GM12878 (cell line): ENCODE results near the gene NT5C2. TPM values are rescaled to one million over a fixed set of nuclear protein-coding genes. Genes with fewer than 3 reads are reported as not detected.
A peak's percentile ranks its signal among the peaks of the same experiment; 100 is the strongest.

Experiments used
- ATAC-seq: fragments of 200-7000 bp; cut with Tn5 transposase; 3 replicates; pipeline ENCODE4 v1.9.1; 2020; ENCODE audit warnings: mild to moderate bottlenecking, moderate library complexity
- BruUV-seq: library from RNA; stranded (reverse); fragments of 400-500 nt; replicated peaks from 2 replicates; lab custom pipeline; 2021; lab: Mats Ljungman, UMichigan
- CTCF ChIA-PET: fragments of 300-600 bp; sonication (Branson Sonifier 250); formaldehyde crosslinking; extraction: SDS; loops from one replicate; lab custom pipeline; 2021; ENCODE audit warnings: inconsistent platforms; lab: Yijun Ruan, JAX
- POLR2A ChIA-PET: fragments of 350-600 bp; formaldehyde crosslinking; extraction: SDS; loops from one replicate; lab custom pipeline; 2021; ENCODE audit warnings: inconsistent platforms; lab: Charles Lee
- RAD21 ChIA-PET: fragments of 300-600 bp; sonication (Branson Sonifier 250); formaldehyde crosslinking; loops from one replicate; lab custom pipeline; 2023; ENCODE audit warnings: antibody characterized with exemption; ENCODE audit not compliant: unreplicated experiment; lab: Charles Lee
- SMC1A ChIA-PET: fragments of 300-600 bp; sonication (Branson Sonifier 250); formaldehyde crosslinking; loops from one replicate; lab custom pipeline; 2023; ENCODE audit not compliant: unreplicated experiment, uncharacterized antibody; lab: Charles Lee
- DNase-seq: peaks from one replicate; pipeline ENCODE4 v3.0.0-alpha.2; 2011; ENCODE audit warnings: low read depth, low spot score
- FAIRE-seq: peaks from 3 replicates; lab custom pipeline; 2011; peaks lifted over from hg19 to GRCh38; lab: Jason Lieb, UNC
- H2AFZ ChIP-seq: 2 replicates; pipeline ENCODE4 v1.6.0; 2011; ENCODE audit warnings: low read depth, low read length, control low read depth; ENCODE audit not compliant: control insufficient read depth
- H3K27ac ChIP-seq: 2 replicates; pipeline ENCODE4 v1.5.1; 2011; ENCODE audit warnings: control low read depth; ENCODE audit not compliant: control insufficient read depth, insufficient read depth
- H3K27me3 ChIP-seq, 2 experiments: replicated peaks in 1 of 2; 2 replicates each; pipeline versions ENCODE4 v1.6.0 to v1.6.1; 2011; ENCODE audit warnings: low read length in 1 of 2; ENCODE audit not compliant: control insufficient read depth in 2 of 2, insufficient read depth in 2 of 2
- H3K36me3 ChIP-seq, 2 experiments: 2 replicates each; pipeline ENCODE4 v1.5.1; 2011; ENCODE audit warnings: low read length in 1 of 2; ENCODE audit not compliant: control insufficient read depth in 2 of 2, insufficient read depth in 2 of 2
- H3K4me1 ChIP-seq: 2 replicates; pipeline ENCODE4 v1.6.1; 2011; ENCODE audit warnings: mild to moderate bottlenecking, low read length, moderate library complexity, mixed read lengths; ENCODE audit not compliant: control insufficient read depth, insufficient read depth
- H3K4me2 ChIP-seq: 2 replicates; pipeline ENCODE4 v1.6.0; 2011; ENCODE audit warnings: control low read depth; ENCODE audit not compliant: control insufficient read depth, insufficient read depth
- H3K4me3 ChIP-seq: fragments of 200-600 bp; sonication (generic); 2 replicates; pipeline ENCODE4 v1.5.1; 2016
- H3K79me2 ChIP-seq: 2 replicates; pipeline ENCODE4 v1.6.0; 2011; ENCODE audit warnings: low read length; ENCODE audit not compliant: control insufficient read depth, insufficient read depth
- H3K9ac ChIP-seq: 2 replicates; pipeline ENCODE4 v1.8.0; 2011; ENCODE audit warnings: low read length, control low read depth, mixed read lengths; ENCODE audit not compliant: control insufficient read depth, insufficient read depth
- H3K9me3 ChIP-seq: replicated peaks from 3 replicates; pipeline ENCODE4 v1.5.1; 2011; ENCODE audit warnings: mild to moderate bottlenecking, low read length; ENCODE audit not compliant: control insufficient read depth, insufficient read depth
- H4K20me1 ChIP-seq: 2 replicates; pipeline ENCODE4 v1.6.0; 2011; ENCODE audit not compliant: control insufficient read depth, insufficient read depth
- CTCF ChIP-seq, 3 experiments: IDR thresholded peaks in 2 of 3; conservative IDR thresholded peaks in 1 of 3; 2 replicates each; pipeline ENCODE4 v1.5.1; 2011; ENCODE audit warnings: low read depth in 3 of 3, low read length in 3 of 3, mild to moderate bottlenecking in 3 of 3, control low read depth in 2 of 3, moderate library complexity in 2 of 3, inconsistent platforms in 1 of 3, mixed read lengths in 1 of 3; ENCODE audit not compliant: control insufficient read depth in 2 of 3, insufficient read depth in 1 of 3; ENCODE audit errors: extremely low read depth in 1 of 3
- E2F8 ChIP-seq: fragments of 450-650 bp; IDR thresholded peaks from 2 replicates; pipeline ENCODE4 v1.6.1; 2018; ENCODE audit warnings: mild to moderate bottlenecking, low read depth, moderate library complexity; ENCODE audit not compliant: partially characterized antibody
- IKZF2 ChIP-seq, 2 experiments: fragments of 450-650 bp; IDR thresholded peaks; 2 replicates each; pipeline ENCODE4 v1.6.1; 2017; ENCODE audit warnings: mild to moderate bottlenecking in 2 of 2, moderate library complexity in 2 of 2
- IRF3 ChIP-seq: fragments of 450-650 bp; IDR thresholded peaks from 2 replicates; pipeline ENCODE4 v1.6.1; 2014; ENCODE audit warnings: mild to moderate bottlenecking
- RUNX3 ChIP-seq: IDR thresholded peaks from 2 replicates; pipeline ENCODE4 v1.6.1; 2012; ENCODE audit warnings: low read length, inconsistent platforms
- TBL1XR1 ChIP-seq: IDR thresholded peaks from 2 replicates; pipeline ENCODE4 v1.6.1; 2012; ENCODE audit warnings: low read depth, low read length, improper control_type of control experiment
- WGBS: methylation state at CpG from one replicate; pipeline ENCODE4 v1.1.6; 2016; ENCODE audit warnings: low lambda C conversion rate; ENCODE audit not compliant: insufficient replicate concordance, insufficient coverage; ENCODE audit errors: missing lambda C conversion rate; 5-methylcytosine and 5-hydroxymethylcytosine counted together
- in situ Hi-C: fragments of 300-500 bp; cut with MboI; formaldehyde crosslinking; loops from 9 replicates; pipeline ENCODE4 v1.14.3; 2018; ENCODE audit warnings: mixed read lengths
- intact Hi-C: fragments of 100-400 bp; cut with micrococcal nuclease; formaldehyde crosslinking; loops from one replicate; pipeline ENCODE4 v1.14.2; 2022; ENCODE audit not compliant: unreplicated experiment
- polyA plus RNA-seq, 11 experiments: library from polyadenylated mRNA; depleted of rRNA in 4 of 11; unstranded in 6 of 11; stranded (reverse) in 5 of 11; fragments of >200 nt; fragmentation: Nextera tagmentation in 4 of 11; fragmentation: Illumina TruSeq in 1 of 11; extraction: Ambion mirVana in 4 of 11; extraction: Trizol in 1 of 11; gene quantifications; 1 replicate in 1 of 11; 2 replicates in 10 of 11; pipeline versions ENCODE4 v1.2.1 to v1.2.3, GENCODE V29; 2011 to 2016; ENCODE audit warnings: inconsistent platforms in 2 of 11, missing spikeins in 2 of 11, low read depth in 1 of 11
- total RNA-seq, 4 experiments: library from RNA; depleted of rRNA in 3 of 4; stranded (reverse); fragments of >200 nt in 3 of 4; fragmentation: Illumina TruSeq in 1 of 4; extraction: Trizol in 1 of 4; gene quantifications; 2 replicates each; pipeline versions ENCODE4 v1.2.1 to v1.2.3, GENCODE V29; 2013 to 2021

Gene NT5C2
- total and polyA plus RNA-seq, 10 of the 15 experiments (the other 5 are each of a cell fraction or from before 2014, with no cell fraction given), result 15.8 to 70.1 (median 56.0) TPM

GRCh38 chr10:103044942-103045489 lies 148.1 kb downstream of the NT5C2 start (continued):
- no peak for TF ChIP-seq E2F8
- TF ChIP-seq RUNX3, result no peak
- TF ChIP-seq, all 136 proteins: peak for 0

- Histone ChIP-seq H3K27ac (no peak overlapping the region), H4K20me1 (no peaks in the 10 kb centered on the region), H3K27me3 (no peaks in the 10 kb centered on the region), H3K4me2 (no peak overlapping the region), H3K36me3 (no peaks in the 10 kb centered on the region), H2AFZ (no peak overlapping the region), H3K9ac (no peak overlapping the region), H3K9me3 (no peaks in the 10 kb centered on the region), H3K4me1 (no peaks in the 10 kb centered on the region), H3K79me2 (no peaks in the 10 kb centered on the region), H3K4me3 (no peak overlapping the region)
- BruUV-seq, result no TSS peak
- ChIA-PET RAD21 (no interaction called here), POLR2A (no interaction called here), SMC1A (no interaction called here), CTCF (no interaction called here)
- in situ Hi-C loops (no loop called here), intact Hi-C loops (no loop called here)
- ATAC-seq (no peak), DNase-seq (no peak), FAIRE-seq (no peak)
- TF ChIP-seq IKZF2 (IDR thresholded peaks at IDR 0.05), result no peak
- no peak for TF ChIP-seq IRF3
- no peak for TF ChIP-seq TBL1XR1
- TF ChIP-seq CTCF (IDR thresholded peaks at IDR 0.05 in 2 of 3, conservative IDR thresholded peaks at IDR 0.05 in 1 of 3; ENCODE audit: control insufficient read depth in 2 of 3, extremely low read depth in 1 of 3, insufficient read depth in 1 of 3, low read depth in 3 of 3, low read length in 3 of 3), result peak in 1 of 3 experiments; percentile 5; a peak in 1 of 6 replicates
- 98% methylated on average over 7 of the region's 7 CpGs for WGBS
Measured at GRCh38 chr10:103042908-103043307, 150.2 kb downstream of the NT5C2 start.
